K562 (cell line): ENCODE data around the gene IL15RA. TPM values are rescaled to one million over a fixed set of nuclear protein-coding genes. Genes with fewer than 3 reads are reported as not detected.
A peak's percentile ranks its signal among the peaks of the same experiment; 100 is the strongest.

Source experiments
- ATAC-seq: fragments of 200-7000 bp; cut with Tn5 transposase; 3 replicates; pipeline ENCODE4 v1.9.1; 2020; ENCODE audit warnings: moderate library complexity
- Bru-seq: library from RNA; stranded (reverse); fragments of 400-500 nt; gene quantifications from one replicate; lab custom pipeline; 2021; lab: Mats Ljungman, UMichigan
- BruChase-seq, 2 experiments: library from RNA; stranded (reverse); fragments of 400-500 nt; gene quantifications; one replicate each; lab custom pipeline; 2021; lab: Mats Ljungman, UMichigan
- BruUV-seq: library from RNA; stranded (reverse); fragments of 400-500 nt; replicated peaks from 2 replicates; lab custom pipeline; 2021; lab: Mats Ljungman, UMichigan
- CTCF ChIA-PET: fragments of 300-600 bp; formaldehyde crosslinking; extraction: SDS; loops from one replicate; lab custom pipeline; 2021; ENCODE audit warnings: low intra/inter-chr PET ratio; lab: Yijun Ruan, JAX
- POLR2A ChIA-PET: fragments of 300-600, 350-650 bp; sonication (Branson Sonifier 250); formaldehyde crosslinking; extraction: SDS; loops from one replicate; lab custom pipeline; 2021; ENCODE audit warnings: antibody characterized with exemption, inconsistent platforms; lab: Yijun Ruan, JAX
- DNase-seq, 4 experiments: peaks; one replicate each; pipeline versions ENCODE4 v3.0.0 to v3.0.0-alpha.2; 2011 to 2018; ENCODE audit warnings: low spot score in 3 of 4, mixed read lengths in 3 of 4; ENCODE audit errors: extremely low read depth in 1 of 4
- FAIRE-seq: peaks from 2 replicates; lab custom pipeline; 2011; peaks lifted over from hg19 to GRCh38; lab: Jason Lieb, UNC
- H2AFZ ChIP-seq: 2 replicates; pipeline ENCODE4 v1.6.0; 2011; ENCODE audit warnings: low read depth, low read length, control low read depth, inconsistent platforms
- H3K27ac ChIP-seq: fragments of 200-600 bp; 3 replicates; pipeline ENCODE4 v1.8.0; 2011; ENCODE audit warnings: low read depth, mild to moderate bottlenecking, control low read depth, inconsistent platforms, low read length, moderate library complexity, mixed read lengths; ENCODE audit errors: extremely low read depth
- H3K27me3 ChIP-seq, 2 experiments: fragments of 300-600 bp in 1 of 2; 2 replicates in 1 of 2; 3 replicates in 1 of 2; pipeline versions ENCODE4 v1.6.0 to v1.8.0; 2011; ENCODE audit warnings: inconsistent platforms in 2 of 2, low read length in 2 of 2, mild to moderate bottlenecking in 1 of 2, mixed read lengths in 1 of 2, moderate library complexity in 1 of 2; ENCODE audit not compliant: control insufficient read depth in 2 of 2, insufficient read depth in 2 of 2
- H3K36me3 ChIP-seq: fragments of 300-600 bp; 3 replicates; pipeline ENCODE4 v1.8.0; 2011; ENCODE audit warnings: mild to moderate bottlenecking, low read length, inconsistent platforms; ENCODE audit not compliant: control insufficient read depth, insufficient read depth
- H3K4me1 ChIP-seq, 2 experiments: fragments of 200-600 bp in 1 of 2; replicated peaks in 1 of 2; 2 replicates in 1 of 2; 3 replicates in 1 of 2; pipeline versions ENCODE4 v1.5.1 to v1.8.0; 2011; ENCODE audit warnings: inconsistent platforms in 2 of 2, low read length in 2 of 2, mild to moderate bottlenecking in 1 of 2, mixed read lengths in 1 of 2, moderate library complexity in 1 of 2; ENCODE audit not compliant: control insufficient read depth in 2 of 2, insufficient read depth in 2 of 2
- H3K4me2 ChIP-seq: 2 replicates; pipeline ENCODE4 v1.6.1; 2011; ENCODE audit warnings: low read length, control low read depth, inconsistent platforms, mixed read lengths; ENCODE audit not compliant: insufficient read depth
- H3K4me3 ChIP-seq: fragments of 200-600 bp; sonication (generic), shearing (Covaris generic); 2 replicates; pipeline ENCODE4 v1.5.1; 2016; ENCODE audit warnings: control low read depth, inconsistent platforms
- H3K79me2 ChIP-seq: fragments of 200-600 bp; 3 replicates; pipeline ENCODE4 v1.8.0; 2011; ENCODE audit warnings: low read length, inconsistent platforms; ENCODE audit not compliant: control insufficient read depth, insufficient read depth
- H3K9ac ChIP-seq, 2 experiments: 2 replicates each; pipeline versions ENCODE4 v1.6.0 to v1.6.1; 2011; ENCODE audit warnings: low read depth in 2 of 2, low read length in 2 of 2, control low read depth in 1 of 2, inconsistent platforms in 1 of 2, mild to moderate bottlenecking in 1 of 2, mixed read lengths in 1 of 2; ENCODE audit not compliant: insufficient read depth in 1 of 2
- H3K9me1 ChIP-seq: one replicate; pipeline ENCODE4 v1.6.0; 2011; ENCODE audit warnings: inconsistent platforms, mild to moderate bottlenecking, low read length, moderate library complexity; ENCODE audit not compliant: control insufficient read depth, insufficient read depth
- H3K9me3 ChIP-seq: replicated peaks from 2 replicates; pipeline ENCODE4 v1.5.1; 2011; ENCODE audit warnings: low read depth, low read length, inconsistent platforms; ENCODE audit not compliant: control insufficient read depth, insufficient read depth
- H4K20me1 ChIP-seq: replicated peaks from 2 replicates; pipeline ENCODE4 v1.6.1; 2011; ENCODE audit warnings: low read length, inconsistent platforms, mixed read lengths; ENCODE audit not compliant: control insufficient read depth, insufficient read depth
- ARHGAP35 ChIP-seq: fragments of 450-650 bp; IDR thresholded peaks from 2 replicates; pipeline ENCODE4 v1.6.1; 2018; ENCODE audit not compliant: partially characterized antibody
- BRD4 ChIP-seq: fragments of 200-600 bp; sonication (generic); IDR thresholded peaks from 2 replicates; pipeline ENCODE4 v1.6.1; 2017; ENCODE audit warnings: inconsistent platforms
- DMBX1 ChIP-seq: fragments of 250-450 bp; sonication (Bioruptor Pico); IDR thresholded peaks from 2 replicates; pipeline ENCODE4 v1.8.0; 2022; ENCODE audit warnings: inconsistent platforms, mild to moderate bottlenecking, moderate library complexity, borderline replicate concordance
- NONO ChIP-seq, 2 experiments: fragments of 200-400 bp in 1 of 2; fragments of 450-650 bp in 1 of 2; formaldehyde crosslinking in 1 of 2; IDR thresholded peaks; 2 replicates each; pipeline ENCODE4 v1.6.1; 2017; ENCODE audit warnings: low read depth in 2 of 2, mild to moderate bottlenecking in 2 of 2, moderate library complexity in 2 of 2, low read length in 1 of 2
- PHF20 ChIP-seq: fragments of 450-650 bp; IDR thresholded peaks from 2 replicates; pipeline ENCODE4 v1.6.1; 2018; ENCODE audit not compliant: partially characterized antibody
- POU5F1 ChIP-seq: fragments of 150-350 bp; IDR thresholded peaks from 2 replicates; pipeline ENCODE4 v1.6.1; 2014; ENCODE audit warnings: borderline replicate concordance, low read length, low read depth, mild to moderate bottlenecking; ENCODE audit not compliant: partially characterized antibody
- ZFP30 ChIP-seq: fragments of 250-450 bp; sonication (Bioruptor Pico); IDR thresholded peaks from 2 replicates; pipeline ENCODE4 v1.8.0; 2022; ENCODE audit warnings: moderate library complexity, mild to moderate bottlenecking, inconsistent platforms, borderline replicate concordance
- WGBS: fragments of 100-300 bp; shearing (Covaris generic); methylation state at CpG from one replicate; pipeline ENCODE4 v1.1.6; 2016; ENCODE audit warnings: low coverage, mixed read lengths; ENCODE audit not compliant: insufficient coverage; ENCODE audit errors: missing lambda C conversion rate; 5-methylcytosine and 5-hydroxymethylcytosine counted together
- in situ Hi-C: fragments of 300-500 bp; cut with MboI; formaldehyde crosslinking; loops from 4 replicates; pipeline ENCODE4 v1.15.0; 2018; ENCODE audit warnings: inconsistent platforms, mixed read lengths
- intact Hi-C: fragments of 100-400 bp; cut with micrococcal nuclease; formaldehyde crosslinking; loops from 2 replicates; pipeline ENCODE4 v1.14.2; 2022
- long read RNA-seq, 3 experiments: library from polyadenylated mRNA in 2 of 3; library from RNA in 1 of 3; unstranded in 2 of 3; stranded (forward) in 1 of 3; transcript quantifications; one replicate each; pipeline ENCODE4 v2.0.0, GENCODE V29; 2019 to 2022
- polyA minus RNA-seq, 3 experiments: library from RNA; depleted of rRNA, polyadenylated mRNA; stranded (reverse); fragments of >200 nt; gene quantifications; 2 replicates each; pipeline ENCODE4 v1.2.3, GENCODE V29; 2011
- polyA plus RNA-seq, 8 experiments: library from polyadenylated mRNA; depleted of rRNA in 4 of 8; stranded (reverse) in 5 of 8; unstranded in 3 of 8; fragments of >200 nt; fragmentation: Nextera tagmentation in 2 of 8; fragmentation: Illumina TruSeq in 1 of 8; extraction: Ambion mirVana in 2 of 8; extraction: Trizol in 1 of 8; gene quantifications; 2 replicates each; pipeline versions ENCODE4 v1.2.1 to v1.2.3, GENCODE V29; 2011 to 2014; ENCODE audit warnings: inconsistent platforms in 1 of 8, missing spikeins in 1 of 8
- total RNA-seq, 7 experiments: library from RNA; depleted of rRNA in 6 of 7; stranded (reverse); fragments of >200 nt in 6 of 7; fragmentation: Illumina TruSeq in 2 of 7; extraction: Trizol in 2 of 7; gene quantifications; 2 replicates each; pipeline versions ENCODE4 v1.2.1 to v1.2.3, GENCODE V29; 2011 to 2021; ENCODE audit warnings: low replicate concordance in 1 of 7
- TF ChIP-seq, protein P1 (sequence below): fragments of 450-650 bp; IDR thresholded peaks from 2 replicates; pipeline ENCODE4 v1.6.1; 2018; ENCODE audit warnings: mild to moderate bottlenecking, low read depth; ENCODE audit not compliant: partially characterized antibody
- TF ChIP-seq, protein P2 (sequence below): sonication (generic); formaldehyde crosslinking; IDR thresholded peaks from 2 replicates; pipeline ENCODE4 v1.8.0; 2022; ENCODE audit warnings: missing genetic modification reagents, mild to moderate bottlenecking, moderate library complexity, borderline replicate concordance

IL15RA gene
- total RNA-seq (2011; cell fraction: chromatin; rRNA removed; ENCODE audit: low replicate concordance): 12.8 and 14.2 TPM in 2 replicates
- 16.7 and 17.9 TPM in 2 replicates for total RNA-seq (2011; cell fraction: nucleolus; rRNA removed)
- 13.9 and 18.0 TPM in 2 replicates for total RNA-seq (2011; cell fraction: nucleoplasm; rRNA removed)
- total RNA-seq (2014; rRNA removed) (9.8 and 10.1 TPM in 2 replicates), total RNA-seq (2014; rRNA removed; fragmentation: Illumina TruSeq; extraction: Trizol) (4.0 and 4.5 TPM in 2 replicates), total RNA-seq (2015; rRNA removed; fragmentation: Illumina TruSeq; extraction: Trizol) (4.7 and 5.2 TPM in 2 replicates), total RNA-seq (2021) (9.4 and 11.7 TPM in 2 replicates), polyA plus RNA-seq (2011; rRNA removed) (8.0 and 18.3 TPM in 2 replicates), polyA plus RNA-seq (2014; fragmentation: Illumina TruSeq; extraction: Trizol) (10.6 and 11.2 TPM in 2 replicates), polyA plus RNA-seq (2014; fragmentation: Nextera tagmentation; extraction: Ambion mirVana) (1 to 10 TPM; 1.2 to 2.0 TPM), polyA plus RNA-seq (2014; rRNA removed) (8.7 and 9.9 TPM in 2 replicates), polyA minus RNA-seq (2011; rRNA and poly(A)+ RNA removed) (4.5 and 4.7 TPM in 2 replicates), Bru-seq, nascent RNA (percentile 67 among the genes with signal in this experiment), BruChase-seq, experiment 1, labeled RNA remaining after a 2-hour chase (percentile 68 among the genes with signal in this experiment), BruChase-seq, experiment 2, labeled RNA remaining after a 6-hour chase (percentile 65 among the genes with signal in this experiment)
- 20.1 and 26.7 TPM in 2 replicates for polyA plus RNA-seq (2011; cell fraction: cytosol; rRNA removed)
- polyA plus RNA-seq (2011; cell fraction: nucleus; rRNA removed): 12.0 and 12.3 TPM in 2 replicates
- 5.6 and 11.1 TPM in 2 replicates for polyA plus RNA-seq (2012)
- 10.1 and 10.2 TPM in 2 replicates for polyA minus RNA-seq (2011; cell fraction: cytosol; rRNA and poly(A)+ RNA removed)
- polyA minus RNA-seq (2011; cell fraction: nucleus; rRNA and poly(A)+ RNA removed): 2.9 and 3.1 TPM in 2 replicates
- long read RNA-seq, experiment 1, partial matches to known transcripts: 11 of 46 reads
- long read RNA-seq, experiment 1, other reads (novel, unspliced or antisense): 18 of 46 reads
- long read RNA-seq, experiment 2, partial matches to known transcripts: 0 of 10 reads
- long read RNA-seq, experiment 2, other reads (novel, unspliced or antisense): 6 of 10 reads
- long read RNA-seq, experiment 3, partial matches to known transcripts: 1 of 8 reads
- long read RNA-seq, experiment 3, other reads (novel, unspliced or antisense): 4 of 8 reads

GRCh38 chr10:5977471-5978229 is at the start of gene IL15RA:
Gene IL15RA, minus strand, starts transcription at chr10:5977543. Its CDS starts 51 bp downstream, at chr10:5977492.
- WGBS: under 1% methylated on average over 62 of the region's 80 CpGs
- TF ChIP-seq, protein P1, sequence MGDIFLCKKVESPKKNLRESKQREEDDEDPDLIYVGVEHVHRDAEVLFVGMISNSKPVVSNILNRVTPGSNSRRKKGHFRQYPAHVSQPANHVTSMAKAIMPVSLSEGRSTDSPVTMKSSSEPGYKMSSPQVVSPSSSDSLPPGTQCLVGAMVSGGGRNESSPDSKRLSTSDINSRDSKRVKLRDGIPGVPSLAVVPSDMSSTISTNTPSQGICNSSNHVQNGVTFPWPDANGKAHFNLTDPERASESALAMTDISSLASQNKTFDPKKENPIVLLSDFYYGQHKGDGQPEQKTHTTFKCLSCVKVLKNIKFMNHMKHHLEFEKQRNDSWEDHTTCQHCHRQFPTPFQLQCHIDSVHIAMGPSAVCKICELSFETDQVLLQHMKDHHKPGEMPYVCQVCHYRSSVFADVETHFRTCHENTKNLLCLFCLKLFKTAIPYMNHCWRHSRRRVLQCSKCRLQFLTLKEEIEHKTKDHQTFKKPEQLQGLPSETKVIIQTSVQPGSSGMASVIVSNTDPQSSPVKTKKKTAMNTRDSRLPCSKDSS: no peak
- TF ChIP-seq ARHGAP35 (no peak), POU5F1 (no peak), BRD4 (no peak), ZFP30 (no peak), PHF20 (no peak), DMBX1 (CRISPR knock-in tag) (no peak), NONO (IDR thresholded peaks at IDR 0.05; ENCODE audit: low read depth in 2 of 2, low read length in 1 of 2) (peak in 1 of 2 experiments; percentile 2; a peak in 2 of 4 replicates)
- TF ChIP-seq, protein P2, sequence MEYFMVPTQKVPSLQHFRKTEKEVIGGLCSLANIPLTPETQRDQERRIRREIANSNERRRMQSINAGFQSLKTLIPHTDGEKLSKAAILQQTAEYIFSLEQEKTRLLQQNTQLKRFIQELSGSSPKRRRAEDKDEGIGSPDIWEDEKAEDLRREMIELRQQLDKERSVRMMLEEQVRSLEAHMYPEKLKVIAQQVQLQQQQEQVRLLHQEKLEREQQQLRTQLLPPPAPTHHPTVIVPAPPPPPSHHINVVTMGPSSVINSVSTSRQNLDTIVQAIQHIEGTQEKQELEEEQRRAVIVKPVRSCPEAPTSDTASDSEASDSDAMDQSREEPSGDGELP: peak; percentile 82

More at GRCh38 chr10:5977471-5978229, at the start of gene IL15RA:
- peaks cover 15 to 32% of the 10 kb centered on the region in 2 experiments; a peak in 4 of 5 replicates for H3K4me1 ChIP-seq
- no peaks in the 10 kb centered on the region for H3K27me3 ChIP-seq
- H3K9ac ChIP-seq: peak within 1 kb of the TSS; percentile 80 to 98
- peak within 1 kb of the TSS; percentile 98 for H2AFZ ChIP-seq
- peak within 1 kb of the TSS; percentile 82 for H3K4me3 ChIP-seq
- peak within 1 kb of the TSS; percentile 91 for H3K4me2 ChIP-seq
- in situ Hi-C loops: no loop called here
- CTCF ChIA-PET: interaction anchor here (0.8 kb wide), 2 partner anchors 110 to 111 kb away, joined by 3 to 4 read pairs; partner anchors contain the start of gene RBM17
- no peaks in the 10 kb centered on the region for H3K36me3 ChIP-seq
- FAIRE-seq (no peak), DNase-seq (peak; percentile 87 to 92 (median 90)), ATAC-seq (peak; percentile 84)
- intact Hi-C loops: no loop called here
- BruUV-seq: no TSS peak
- peak within 1 kb of the TSS; percentile 89 for H3K27ac ChIP-seq
- no peaks in the 10 kb centered on the region for H3K9me1 ChIP-seq
- H4K20me1 ChIP-seq: no peaks in the 10 kb centered on the region
- POLR2A ChIA-PET: interaction anchor here (0.6 to 1.2 kb wide), 5 partner anchors 10 to 24 kb away, joined by 3 to 4 read pairs (median 4); no protein-coding TSS in a partner anchor
- H3K79me2 ChIP-seq: peaks cover 39% of the 10 kb centered on the region
- H3K9me3 ChIP-seq: no peaks in the 10 kb centered on the region
